Breast epithelium (tissue), 4 donors: ENCODE results near the gene SFMBT1. TPM values are rescaled to one million over a fixed set of nuclear protein-coding genes. Genes with fewer than 3 reads are reported as not detected.

Experiments used
- DNase-seq, 2 donors: peaks; one replicate each; pipeline ENCODE4 v3.0.0-alpha.2; 2019; ENCODE audit warnings: low spot score in 2 of 2
- H3K27ac ChIP-seq, 2 donors: fragments of 200-600 bp; sonication (generic) in 1 of 2; one replicate each; pipeline ENCODE4 v1.5.1; 2016 to 2019; ENCODE audit warnings: mild to moderate bottlenecking in 1 of 2
- H3K27me3 ChIP-seq, 2 donors: fragments of 200-600 bp; sonication (generic) in 1 of 2; one replicate each; pipeline versions ENCODE4 v1.5.1 to v1.6.0; 2017 to 2019; ENCODE audit warnings: control low read depth in 1 of 2, mild to moderate bottlenecking in 1 of 2
- H3K36me3 ChIP-seq: fragments of 200-600 bp; one replicate; pipeline ENCODE4 v1.5.1; 2019
- H3K4me1 ChIP-seq, 2 donors: fragments of 200-600 bp; sonication (generic); one replicate each; pipeline ENCODE4 v1.5.1; 2016 to 2019; ENCODE audit warnings: control low read depth in 1 of 2
- H3K4me3 ChIP-seq, 3 donors: fragments of 200-600 bp; sonication (generic); 1 replicate in 2 of 3; 2 replicates in 1 of 3; pipeline ENCODE4 v1.5.1; 2016 to 2019; ENCODE audit warnings: mild to moderate bottlenecking in 3 of 3, moderate library complexity in 2 of 3
- H3K9me3 ChIP-seq, 2 donors: fragments of 200-600 bp; sonication (generic) in 1 of 2; one replicate each; pipeline ENCODE4 v1.5.1; 2016 to 2019; ENCODE audit warnings: control low read depth in 1 of 2
- POLR2A ChIP-seq: fragments of 450-650 bp; IDR thresholded peaks from one replicate; pipeline ENCODE4 v1.6.1; 2016; ENCODE audit warnings: antibody characterized with exemption, mild to moderate bottlenecking, moderate library complexity
- POLR2AphosphoS5 ChIP-seq, 3 donors: sonication (generic); formaldehyde crosslinking; IDR thresholded peaks; one replicate each; pipeline ENCODE4 v1.6.1; 2017; ENCODE audit warnings: antibody characterized with exemption in 3 of 3
- intact Hi-C: fragments of 100-400 bp; cut with DNase I; formaldehyde crosslinking; loops from one replicate; pipeline ENCODE4 v1.15.1; 2023; ENCODE audit warnings: low total_unique reads
- total RNA-seq, 3 donors: library from RNA; depleted of rRNA; stranded (reverse); fragments of >200 nt; gene quantifications; one replicate each; pipeline ENCODE4 v1.1.0, GENCODE V29; 2016
- TF ChIP-seq, protein P1 (sequence below), 3 donors: fragments of 450-650 bp; IDR thresholded peaks; one replicate each; pipeline ENCODE4 v1.5.1; 2016 to 2017; ENCODE audit warnings: antibody characterized with exemption in 3 of 3, mild to moderate bottlenecking in 3 of 3, moderate library complexity in 3 of 3

Gene SFMBT1, protein sequence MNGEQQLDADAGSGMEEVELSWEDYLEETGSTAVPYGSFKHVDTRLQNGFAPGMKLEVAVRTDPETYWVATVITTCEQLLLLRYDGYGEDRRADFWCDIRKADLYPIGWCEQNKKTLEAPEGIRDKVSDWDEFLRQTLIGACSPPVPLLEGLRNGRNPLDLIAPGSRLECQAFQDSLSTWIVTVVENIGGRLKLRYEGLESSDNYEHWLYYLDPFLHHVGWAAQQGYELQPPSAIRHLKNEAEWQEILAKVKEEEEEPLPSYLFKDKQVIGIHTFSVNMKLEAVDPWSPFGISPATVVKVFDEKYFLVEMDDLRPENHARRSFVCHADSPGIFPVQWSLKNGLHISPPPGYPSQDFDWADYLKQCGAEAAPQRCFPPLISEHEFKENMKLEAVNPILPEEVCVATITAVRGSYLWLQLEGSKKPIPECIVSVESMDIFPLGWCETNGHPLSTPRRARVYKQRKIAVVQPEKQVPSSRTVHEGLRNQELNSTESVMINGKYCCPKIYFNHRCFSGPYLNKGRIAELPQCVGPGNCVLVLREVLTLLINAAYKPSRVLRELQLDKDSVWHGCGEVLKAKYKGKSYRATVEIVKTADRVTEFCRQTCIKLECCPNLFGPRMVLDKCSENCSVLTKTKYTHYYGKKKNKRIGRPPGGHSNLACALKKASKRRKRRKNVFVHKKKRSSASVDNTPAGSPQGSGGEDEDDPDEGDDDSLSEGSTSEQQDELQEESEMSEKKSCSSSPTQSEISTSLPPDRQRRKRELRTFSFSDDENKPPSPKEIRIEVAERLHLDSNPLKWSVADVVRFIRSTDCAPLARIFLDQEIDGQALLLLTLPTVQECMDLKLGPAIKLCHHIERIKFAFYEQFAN
- total RNA-seq: 10 to 100 TPM; 17.9 to 35.1 (median 30.2) TPM

- H3K27ac ChIP-seq: peak within 1 kb of the TSS; percentile 88 to 97
- H3K9me3 ChIP-seq: no peaks in the 10 kb centered on the region
- peak within 1 kb of the TSS; percentile 84 to 89 (median 86) for H3K4me3 ChIP-seq
- TF ChIP-seq POLR2AphosphoS5 (IDR thresholded peaks at IDR 0.05) (no peak), POLR2A (no peak)
- TF ChIP-seq, protein P1, sequence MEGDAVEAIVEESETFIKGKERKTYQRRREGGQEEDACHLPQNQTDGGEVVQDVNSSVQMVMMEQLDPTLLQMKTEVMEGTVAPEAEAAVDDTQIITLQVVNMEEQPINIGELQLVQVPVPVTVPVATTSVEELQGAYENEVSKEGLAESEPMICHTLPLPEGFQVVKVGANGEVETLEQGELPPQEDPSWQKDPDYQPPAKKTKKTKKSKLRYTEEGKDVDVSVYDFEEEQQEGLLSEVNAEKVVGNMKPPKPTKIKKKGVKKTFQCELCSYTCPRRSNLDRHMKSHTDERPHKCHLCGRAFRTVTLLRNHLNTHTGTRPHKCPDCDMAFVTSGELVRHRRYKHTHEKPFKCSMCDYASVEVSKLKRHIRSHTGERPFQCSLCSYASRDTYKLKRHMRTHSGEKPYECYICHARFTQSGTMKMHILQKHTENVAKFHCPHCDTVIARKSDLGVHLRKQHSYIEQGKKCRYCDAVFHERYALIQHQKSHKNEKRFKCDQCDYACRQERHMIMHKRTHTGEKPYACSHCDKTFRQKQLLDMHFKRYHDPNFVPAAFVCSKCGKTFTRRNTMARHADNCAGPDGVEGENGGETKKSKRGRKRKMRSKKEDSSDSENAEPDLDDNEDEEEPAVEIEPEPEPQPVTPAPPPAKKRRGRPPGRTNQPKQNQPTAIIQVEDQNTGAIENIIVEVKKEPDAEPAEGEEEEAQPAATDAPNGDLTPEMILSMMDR (IDR thresholded peaks at IDR 0.05): no peak
- H3K27me3 ChIP-seq: no peaks in the 10 kb centered on the region
- H3K36me3 ChIP-seq: no peaks in the 10 kb centered on the region
- DNase-seq: peak in 1 of 2 donors; percentile 31
- intact Hi-C loops: no loop called here
- no peaks in the 10 kb centered on the region for H3K4me1 ChIP-seq
These were observed at the start of gene SFMBT1 for GRCh38 chr3:53045518-53046170. SFMBT1 (minus strand) TSS chr3:53046073; CDS start chr3:52969128, 76,945 bp downstream.

DNA sequence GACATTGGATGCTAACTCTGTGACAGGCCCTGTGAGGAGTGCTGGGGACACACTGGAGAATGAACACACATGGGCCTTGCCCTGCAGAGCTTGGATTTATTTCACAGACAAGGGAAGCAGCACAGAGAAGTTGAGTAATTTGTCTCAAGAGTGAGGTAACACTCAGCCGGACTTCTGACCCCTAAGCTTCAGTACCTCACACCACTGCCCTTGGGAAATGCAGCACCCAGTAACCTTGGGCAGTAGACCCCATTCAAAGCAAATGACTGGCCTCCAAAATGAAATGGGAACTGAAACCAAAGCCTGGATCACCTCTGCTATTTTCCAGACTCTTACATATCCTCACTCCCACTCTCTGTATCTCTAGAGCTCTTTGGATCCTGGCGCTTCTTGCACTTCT lies 47.1 kb upstream of the SFMBT1 start:
- TF ChIP-seq, protein P1 (IDR thresholded peaks at IDR 0.05): no peak
- no peak for TF ChIP-seq POLR2A
- TF ChIP-seq POLR2AphosphoS5 (IDR thresholded peaks at IDR 0.05): no peak
- intact Hi-C loops: no loop called here
- Histone ChIP-seq H3K9me3 (no peaks in the 10 kb centered on the region), H3K27ac (no peak overlapping the region), H3K4me3 (no peak overlapping the region), H3K36me3 (no peaks in the 10 kb centered on the region), H3K27me3 (no peaks in the 10 kb centered on the region), H3K4me1 (no peaks in the 10 kb centered on the region)
- no peak for DNase-seq

GRCh38 chr3:53092216-53092615 lies 46.3 kb upstream of the SFMBT1 start:
- Histone ChIP-seq H3K4me3 (no peak overlapping the region), H3K36me3 (no peaks in the 10 kb centered on the region), H3K9me3 (no peaks in the 10 kb centered on the region), H3K27ac (no peak overlapping the region), H3K27me3 (no peaks in the 10 kb centered on the region), H3K4me1 (no peaks in the 10 kb centered on the region)
- TF ChIP-seq, protein P1 (IDR thresholded peaks at IDR 0.05): no peak
- TF ChIP-seq POLR2A: no peak
- intact Hi-C loops: no loop called here
- DNase-seq: no peak

- no peaks in the 10 kb centered on the region for H3K4me1 ChIP-seq
- no peaks in the 10 kb centered on the region for H3K27me3 ChIP-seq
- H3K36me3 ChIP-seq: no peaks in the 10 kb centered on the region
- no peaks in the 10 kb centered on the region for H3K9me3 ChIP-seq
- H3K27ac ChIP-seq: no peak overlapping the region
- no peak for DNase-seq
- no peak for TF ChIP-seq POLR2A
- no peak for TF ChIP-seq POLR2AphosphoS5 (IDR thresholded peaks at IDR 0.05)
- TF ChIP-seq, protein P1 (IDR thresholded peaks at IDR 0.05): no peak
- intact Hi-C loops: no loop called here
- H3K4me3 ChIP-seq: no peak overlapping the region
These were observed 45.1 kb upstream of the SFMBT1 start for GRCh38 chr3:53091011-53091410.
